HFF-Myc (cell line): Measurements from ENCODE around the gene TIMELESS.
A peak's percentile ranks its signal among the peaks of the same experiment; 100 is the strongest.
"Not testable (repeated sequence)": the region's sequence is repeated elsewhere in the genome, so short reads cannot be mapped to it uniquely, and the experiment has no call there.

ENCODE experiments used
- DNase-seq: peaks from one replicate; pipeline ENCODE4 v3.0.0-alpha.2; 2011; ENCODE audit warnings: low read depth; ENCODE audit errors: extremely low read depth
- H3K4me3 ChIP-seq: replicated peaks from 2 replicates; pipeline ENCODE4 v1.5.1; 2011; ENCODE audit warnings: low read depth, mild to moderate bottlenecking, control low read depth, low read length
- TF ChIP-seq, protein P1 (sequence below): IDR thresholded peaks from 2 replicates; pipeline ENCODE4 v1.5.1; 2012; ENCODE audit warnings: mild to moderate bottlenecking, low read depth, low read length, control low read depth; ENCODE audit errors: missing control alignments

The TIMELESS gene

GRCh38 chr12:56414401-56414800 lies 34.8 kb downstream of the TIMELESS start:
- TF ChIP-seq, protein P1, sequence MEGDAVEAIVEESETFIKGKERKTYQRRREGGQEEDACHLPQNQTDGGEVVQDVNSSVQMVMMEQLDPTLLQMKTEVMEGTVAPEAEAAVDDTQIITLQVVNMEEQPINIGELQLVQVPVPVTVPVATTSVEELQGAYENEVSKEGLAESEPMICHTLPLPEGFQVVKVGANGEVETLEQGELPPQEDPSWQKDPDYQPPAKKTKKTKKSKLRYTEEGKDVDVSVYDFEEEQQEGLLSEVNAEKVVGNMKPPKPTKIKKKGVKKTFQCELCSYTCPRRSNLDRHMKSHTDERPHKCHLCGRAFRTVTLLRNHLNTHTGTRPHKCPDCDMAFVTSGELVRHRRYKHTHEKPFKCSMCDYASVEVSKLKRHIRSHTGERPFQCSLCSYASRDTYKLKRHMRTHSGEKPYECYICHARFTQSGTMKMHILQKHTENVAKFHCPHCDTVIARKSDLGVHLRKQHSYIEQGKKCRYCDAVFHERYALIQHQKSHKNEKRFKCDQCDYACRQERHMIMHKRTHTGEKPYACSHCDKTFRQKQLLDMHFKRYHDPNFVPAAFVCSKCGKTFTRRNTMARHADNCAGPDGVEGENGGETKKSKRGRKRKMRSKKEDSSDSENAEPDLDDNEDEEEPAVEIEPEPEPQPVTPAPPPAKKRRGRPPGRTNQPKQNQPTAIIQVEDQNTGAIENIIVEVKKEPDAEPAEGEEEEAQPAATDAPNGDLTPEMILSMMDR, result no peak
- no peak for DNase-seq
- H3K4me3 ChIP-seq, result no peak overlapping the region

GRCh38 chr12:56413392-56413791 lies 35.8 kb downstream of the TIMELESS start:
- no peak overlapping the region for H3K4me3 ChIP-seq
- TF ChIP-seq, protein P1, result no peak
- DNase-seq, result no peak

GRCh38 chr12:56411781-56412639 lies 37.2 kb downstream of the TIMELESS start:
- no peak overlapping the region for H3K4me3 ChIP-seq
- DNase-seq, result peak; percentile 5
- TF ChIP-seq, protein P1, result no peak

DNA sequence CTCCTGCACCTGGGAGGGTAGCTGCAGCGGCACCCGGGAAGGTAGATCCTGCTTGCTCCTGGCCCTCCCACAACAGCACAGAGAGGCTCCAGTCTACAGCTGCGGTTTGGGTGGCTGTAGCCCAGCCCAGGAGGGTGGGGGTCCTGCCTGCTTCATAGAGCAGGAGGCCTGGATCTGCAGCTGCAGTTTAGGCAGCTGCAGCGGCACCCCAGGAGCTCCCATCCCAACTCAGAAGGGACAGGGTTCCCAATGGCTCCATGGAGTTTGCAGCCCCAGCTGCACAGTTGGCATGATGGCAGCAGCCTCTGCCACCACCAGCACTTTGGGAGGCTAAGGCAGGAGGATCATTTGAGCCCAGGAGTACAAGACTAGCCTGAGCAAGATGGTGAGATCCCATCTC lies 38.5 kb downstream of the TIMELESS start:
- DNase-seq, result no peak
- TF ChIP-seq, protein P1, result no peak
- no peak overlapping the region for H3K4me3 ChIP-seq

DNA sequence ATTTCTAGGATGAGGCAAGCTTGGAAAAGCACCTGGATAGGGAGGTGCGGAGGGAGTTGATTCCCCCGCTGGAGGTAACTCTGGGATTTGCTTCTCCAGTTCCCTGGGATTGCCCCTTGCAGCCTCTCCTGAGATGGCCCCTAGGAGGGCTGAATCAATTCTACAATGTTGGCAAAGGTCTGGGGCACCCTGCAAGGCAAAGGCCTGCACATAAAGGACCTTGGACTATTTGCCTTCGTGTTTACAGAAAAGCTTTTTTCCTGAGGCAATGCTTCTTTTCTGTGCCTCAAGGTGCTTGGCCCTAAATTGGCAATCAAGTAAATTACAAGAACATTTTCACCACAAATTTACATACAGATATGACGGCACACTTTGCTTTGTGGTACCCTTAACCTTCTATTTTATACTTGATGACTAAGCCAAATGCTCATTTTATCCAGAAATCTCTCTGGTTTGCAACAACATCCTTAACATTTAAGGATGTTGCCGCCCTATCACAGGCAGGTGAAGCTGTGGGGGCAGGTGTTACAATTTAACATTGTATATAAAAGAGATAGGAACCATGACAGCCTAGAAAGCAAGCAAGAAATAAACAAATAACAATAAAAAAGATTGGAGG lies 40.3 kb downstream of the TIMELESS start:
- TF ChIP-seq, protein P1, result no peak
- no peak for DNase-seq
- H3K4me3 ChIP-seq, result no peak overlapping the region

GRCh38 chr12:56404227-56404626 lies 45.0 kb downstream of the TIMELESS start:
- DNase-seq, H3K4me3 ChIP-seq: not testable (repeated sequence)

- DNase-seq, H3K4me3 ChIP-seq: not testable (repeated sequence)
These were observed 47.6 kb downstream of the TIMELESS start for GRCh38 chr12:56401612-56402011.

GRCh38 chr12:56401125-56401524 lies 48.1 kb downstream of the TIMELESS start:
- not testable (repeated sequence) for H3K4me3 ChIP-seq, DNase-seq

- H3K4me3 ChIP-seq, DNase-seq: not testable (repeated sequence)
These were observed 49.8 kb downstream of the TIMELESS start for GRCh38 chr12:56399466-56399865.
